ENCODE measurements around the gene CSF1R. TPM values are rescaled to one million over a fixed set of nuclear protein-coding genes. Genes with fewer than 3 reads are reported as not detected.

The CSF1R gene
- total RNA-seq, 1 donor from 2014 or later, result 31.3 TPM

- H3K27me3 ChIP-seq (ENCODE audit: control insufficient read depth in 3 of 3, insufficient read depth in 3 of 3, low read length in 3 of 3), result no peaks in the 10 kb centered on the region
- H3K9me3 ChIP-seq (ENCODE audit: control insufficient read depth in 3 of 3, low read length in 3 of 3), result no peaks in the 10 kb centered on the region
- peaks cover 13 to 59% (median 52%) of the 10 kb centered on the region in 3 donors for H3K36me3 ChIP-seq (ENCODE audit: control insufficient read depth in 3 of 3, insufficient read depth in 3 of 3, low read length in 3 of 3)
- H3K4me1 ChIP-seq (ENCODE audit: control insufficient read depth in 3 of 3, insufficient read depth in 3 of 3, low read length in 3 of 3), result peaks cover 7 to 24% (median 11%) of the 10 kb centered on the region in 3 donors
- peak overlapping the region in 1 of 3 donors; percentile 21 for H3K4me3 ChIP-seq (ENCODE audit: low read length in 3 of 3)
- H3K27ac ChIP-seq (ENCODE audit: low read depth, low read length), result peak overlapping the region; percentile 78
- peak overlapping the region in 1 of 3 donors; percentile 58 for H3K9ac ChIP-seq (ENCODE audit: low read depth in 1 of 3, low read length in 3 of 3)
Observed at GRCh38 chr5:150022158-150022531, 64.2 kb downstream of the CSF1R start.

- Histone ChIP-seq H3K36me3 (ENCODE audit: control insufficient read depth in 3 of 3, insufficient read depth in 3 of 3, low read length in 3 of 3) (peaks cover 9 to 54% (median 48%) of the 10 kb centered on the region in 3 donors), H3K4me3 (ENCODE audit: low read length in 3 of 3) (peak overlapping the region in 1 of 3 donors; percentile 21), H3K27me3 (ENCODE audit: control insufficient read depth in 3 of 3, insufficient read depth in 3 of 3, low read length in 3 of 3) (no peaks in the 10 kb centered on the region), H3K9ac (ENCODE audit: low read depth in 1 of 3, low read length in 3 of 3) (peak overlapping the region in 1 of 3 donors; percentile 48), H3K27ac (ENCODE audit: low read depth, low read length) (peak overlapping the region; percentile 78), H3K9me3 (ENCODE audit: control insufficient read depth in 3 of 3, low read length in 3 of 3) (no peaks in the 10 kb centered on the region), H3K4me1 (ENCODE audit: control insufficient read depth in 3 of 3, insufficient read depth in 3 of 3, low read length in 3 of 3) (peaks cover 7 to 24% (median 11%) of the 10 kb centered on the region in 3 donors)
Observed at GRCh38 chr5:150021491-150022157, 64.7 kb downstream of the CSF1R start.

- Histone ChIP-seq H3K27ac (ENCODE audit: low read depth, low read length) (no peak overlapping the region), H3K4me3 (ENCODE audit: low read length in 3 of 3) (no peak overlapping the region), H3K9ac (ENCODE audit: low read depth in 1 of 3, low read length in 3 of 3) (no peak overlapping the region), H3K36me3 (ENCODE audit: control insufficient read depth in 3 of 3, insufficient read depth in 3 of 3, low read length in 3 of 3) (peaks cover 16 to 52% (median 51%) of the 10 kb centered on the region in 3 donors), H3K4me1 (ENCODE audit: control insufficient read depth in 3 of 3, insufficient read depth in 3 of 3, low read length in 3 of 3) (peaks cover 7 to 24% (median 11%) of the 10 kb centered on the region in 3 donors), H3K27me3 (ENCODE audit: control insufficient read depth in 3 of 3, insufficient read depth in 3 of 3, low read length in 3 of 3) (no peaks in the 10 kb centered on the region), H3K9me3 (ENCODE audit: control insufficient read depth in 3 of 3, low read length in 3 of 3) (no peaks in the 10 kb centered on the region)
Observed at GRCh38 chr5:150020249-150020648, 66.1 kb downstream of the CSF1R start.

GRCh38 chr5:150017226-150018005, 68.9 kb downstream of the CSF1R start:
- no peak overlapping the region for H3K4me3 ChIP-seq (ENCODE audit: low read length in 3 of 3)
- no peak overlapping the region for H3K9ac ChIP-seq (ENCODE audit: low read depth in 1 of 3, low read length in 3 of 3)
- H3K9me3 ChIP-seq (ENCODE audit: control insufficient read depth in 3 of 3, low read length in 3 of 3), result no peaks in the 10 kb centered on the region
- H3K27ac ChIP-seq (ENCODE audit: low read depth, low read length), result no peak overlapping the region
- H3K27me3 ChIP-seq (ENCODE audit: control insufficient read depth in 3 of 3, insufficient read depth in 3 of 3, low read length in 3 of 3), result no peaks in the 10 kb centered on the region
- H3K36me3 ChIP-seq (ENCODE audit: control insufficient read depth in 3 of 3, insufficient read depth in 3 of 3, low read length in 3 of 3), result peaks cover 32 to 72% (median 65%) of the 10 kb centered on the region in 3 donors
- H3K4me1 ChIP-seq (ENCODE audit: control insufficient read depth in 3 of 3, insufficient read depth in 3 of 3, low read length in 3 of 3), result peaks cover 3 to 4% (median 4%) of the 10 kb centered on the region in 3 donors

- H3K36me3 ChIP-seq (ENCODE audit: control insufficient read depth in 3 of 3, insufficient read depth in 3 of 3, low read length in 3 of 3), result peaks cover 35 to 79% (median 68%) of the 10 kb centered on the region in 3 donors
- H3K9ac ChIP-seq (ENCODE audit: low read depth in 1 of 3, low read length in 3 of 3), result no peak overlapping the region
- no peak overlapping the region for H3K27ac ChIP-seq (ENCODE audit: low read depth, low read length)
- peaks cover 0 to 3% (median under 1%) of the 10 kb centered on the region in 3 donors for H3K4me1 ChIP-seq (ENCODE audit: control insufficient read depth in 3 of 3, insufficient read depth in 3 of 3, low read length in 3 of 3)
- H3K4me3 ChIP-seq (ENCODE audit: low read length in 3 of 3), result no peak overlapping the region
- H3K27me3 ChIP-seq (ENCODE audit: control insufficient read depth in 3 of 3, insufficient read depth in 3 of 3, low read length in 3 of 3), result no peaks in the 10 kb centered on the region
- H3K9me3 ChIP-seq (ENCODE audit: control insufficient read depth in 3 of 3, low read length in 3 of 3), result no peaks in the 10 kb centered on the region
Observed at GRCh38 chr5:150016537-150016936, 69.8 kb downstream of the CSF1R start.

GRCh38 chr5:150015415-150015814, 70.9 kb downstream of the CSF1R start:
- peaks cover 42 to 82% (median 73%) of the 10 kb centered on the region in 3 donors for H3K36me3 ChIP-seq (ENCODE audit: control insufficient read depth in 3 of 3, insufficient read depth in 3 of 3, low read length in 3 of 3)
- H3K4me3 ChIP-seq (ENCODE audit: low read length in 3 of 3), result no peak overlapping the region
- no peak overlapping the region for H3K9ac ChIP-seq (ENCODE audit: low read depth in 1 of 3, low read length in 3 of 3)
- H3K27me3 ChIP-seq (ENCODE audit: control insufficient read depth in 3 of 3, insufficient read depth in 3 of 3, low read length in 3 of 3), result no peaks in the 10 kb centered on the region
- no peak overlapping the region for H3K27ac ChIP-seq (ENCODE audit: low read depth, low read length)
- peaks cover 0 to under 1% (median 0%) of the 10 kb centered on the region in 3 donors for H3K4me1 ChIP-seq (ENCODE audit: control insufficient read depth in 3 of 3, insufficient read depth in 3 of 3, low read length in 3 of 3)
- H3K9me3 ChIP-seq (ENCODE audit: control insufficient read depth in 3 of 3, low read length in 3 of 3), result no peaks in the 10 kb centered on the region

DNA sequence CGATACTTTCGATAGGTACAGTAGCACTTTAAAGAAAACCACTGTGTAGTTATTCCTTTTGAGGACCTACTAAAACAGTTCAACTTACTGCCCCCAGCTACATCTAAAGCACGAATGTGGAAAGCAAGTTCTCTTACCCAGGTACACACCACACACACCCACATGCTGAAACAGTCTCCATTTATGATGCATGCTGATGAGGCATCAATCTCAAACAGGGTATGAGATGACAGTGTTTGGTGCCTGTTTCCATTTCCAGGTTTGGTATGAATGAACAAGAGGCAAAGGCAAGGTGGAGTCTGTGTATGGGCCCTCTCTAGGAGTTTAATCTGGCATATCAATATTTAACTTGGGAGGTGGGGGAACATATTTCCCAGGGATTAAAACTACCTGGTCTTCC, 71.9 kb downstream of the CSF1R start:
- Histone ChIP-seq H3K27ac (ENCODE audit: low read depth, low read length) (no peak overlapping the region), H3K9me3 (ENCODE audit: control insufficient read depth in 3 of 3, low read length in 3 of 3) (no peaks in the 10 kb centered on the region), H3K27me3 (ENCODE audit: control insufficient read depth in 3 of 3, insufficient read depth in 3 of 3, low read length in 3 of 3) (no peaks in the 10 kb centered on the region), H3K4me3 (ENCODE audit: low read length in 3 of 3) (no peak overlapping the region), H3K9ac (ENCODE audit: low read depth in 1 of 3, low read length in 3 of 3) (no peak overlapping the region), H3K4me1 (ENCODE audit: control insufficient read depth in 3 of 3, insufficient read depth in 3 of 3, low read length in 3 of 3) (peaks cover 0 to 4% (median 2%) of the 10 kb centered on the region in 3 donors), H3K36me3 (ENCODE audit: control insufficient read depth in 3 of 3, insufficient read depth in 3 of 3, low read length in 3 of 3) (peaks cover 44 to 82% (median 72%) of the 10 kb centered on the region in 3 donors)

DNA sequence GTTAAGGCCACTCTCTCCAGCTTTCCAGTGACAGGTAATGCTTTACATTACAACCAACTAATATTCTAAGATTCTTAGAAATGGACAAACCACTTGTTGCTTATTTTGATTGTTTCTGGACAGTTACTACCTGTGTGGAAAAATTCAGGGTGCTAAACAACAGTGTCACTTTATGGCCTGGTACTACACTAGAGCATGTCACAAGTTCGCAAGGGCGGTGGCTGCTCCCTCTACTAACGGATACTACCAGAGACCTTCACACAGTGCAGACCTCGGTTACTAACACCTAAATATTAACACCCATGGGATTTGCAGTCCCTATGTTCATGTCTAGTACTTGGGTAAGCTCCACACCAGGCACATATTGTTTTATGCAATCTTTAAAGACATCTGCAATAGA, 72.4 kb downstream of the CSF1R start:
- peaks cover 0 to 4% (median 2%) of the 10 kb centered on the region in 3 donors for H3K4me1 ChIP-seq (ENCODE audit: control insufficient read depth in 3 of 3, insufficient read depth in 3 of 3, low read length in 3 of 3)
- H3K36me3 ChIP-seq (ENCODE audit: control insufficient read depth in 3 of 3, insufficient read depth in 3 of 3, low read length in 3 of 3), result peaks cover 44 to 79% (median 67%) of the 10 kb centered on the region in 3 donors
- no peak overlapping the region for H3K4me3 ChIP-seq (ENCODE audit: low read length in 3 of 3)
- H3K9ac ChIP-seq (ENCODE audit: low read depth in 1 of 3, low read length in 3 of 3), result no peak overlapping the region
- no peak overlapping the region for H3K27ac ChIP-seq (ENCODE audit: low read depth, low read length)
- H3K27me3 ChIP-seq (ENCODE audit: control insufficient read depth in 3 of 3, insufficient read depth in 3 of 3, low read length in 3 of 3), result no peaks in the 10 kb centered on the region
- no peaks in the 10 kb centered on the region for H3K9me3 ChIP-seq (ENCODE audit: control insufficient read depth in 3 of 3, low read length in 3 of 3)

DNA sequence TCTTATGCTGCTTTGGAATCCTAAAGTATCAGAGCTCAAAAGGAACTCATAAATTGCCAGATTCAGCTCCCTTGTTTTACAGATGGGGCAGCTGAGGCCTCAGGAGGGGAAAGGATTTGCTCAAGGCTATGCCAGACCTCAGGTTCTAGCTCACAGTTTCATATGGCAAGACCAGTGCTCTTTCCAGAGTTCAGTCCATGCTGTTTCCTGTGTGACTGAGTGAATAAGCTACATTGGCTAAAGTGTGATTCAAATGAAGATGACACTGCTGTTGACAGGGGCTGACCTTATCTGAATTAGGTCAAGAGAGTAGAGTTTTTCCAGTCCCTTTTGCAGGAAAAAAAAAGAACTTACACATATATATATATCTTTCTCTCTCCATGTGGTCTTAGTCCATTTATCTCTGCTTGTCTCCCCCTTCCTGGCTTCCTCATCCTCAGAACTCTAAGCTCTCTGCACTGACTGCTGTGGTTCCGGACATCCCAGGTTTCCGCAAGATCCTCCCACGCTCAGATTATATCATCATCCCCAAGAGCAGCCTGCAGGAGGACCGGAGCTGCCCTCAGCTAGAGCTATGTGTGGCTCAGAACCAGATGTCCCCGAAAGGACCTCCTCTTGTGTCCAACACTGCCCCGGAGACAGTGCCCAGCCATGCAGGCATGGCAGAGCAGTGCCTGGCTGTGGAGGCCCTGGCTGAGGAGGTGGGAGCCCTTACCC, 76.5 kb downstream of the CSF1R start:
- no peaks in the 10 kb centered on the region for H3K9me3 ChIP-seq (ENCODE audit: control insufficient read depth in 3 of 3, low read length in 3 of 3)
- no peak overlapping the region for H3K4me3 ChIP-seq (ENCODE audit: low read length in 3 of 3)
- H3K9ac ChIP-seq (ENCODE audit: low read depth in 1 of 3, low read length in 3 of 3), result peak overlapping the region in 1 of 3 donors; percentile 35
- H3K4me1 ChIP-seq (ENCODE audit: control insufficient read depth in 3 of 3, insufficient read depth in 3 of 3, low read length in 3 of 3), result peaks cover 0 to 4% (median 2%) of the 10 kb centered on the region in 3 donors
- peaks cover 30 to 79% (median 78%) of the 10 kb centered on the region in 3 donors for H3K36me3 ChIP-seq (ENCODE audit: control insufficient read depth in 3 of 3, insufficient read depth in 3 of 3, low read length in 3 of 3)
- no peaks in the 10 kb centered on the region for H3K27me3 ChIP-seq (ENCODE audit: control insufficient read depth in 3 of 3, insufficient read depth in 3 of 3, low read length in 3 of 3)
- no peak overlapping the region for H3K27ac ChIP-seq (ENCODE audit: low read depth, low read length)

Measured in skeletal muscle tissue (tissue), 4 donors.